K562 (cell line): Measurements from ENCODE around the gene SMOC2.

Experiments used
- EHMT2 ChIP-seq: fragments of 450-650 bp; IDR thresholded peaks from 2 replicates; pipeline ENCODE4 v1.6.1; 2018; ENCODE audit warnings: antibody characterized with exemption
- GABPB1 ChIP-seq: sonication (generic); formaldehyde crosslinking; IDR thresholded peaks from 2 replicates; pipeline ENCODE4 v1.8.0; 2022; ENCODE audit warnings: mild to moderate bottlenecking, missing genetic modification reagents
- SIN3A ChIP-seq, 2 experiments: fragments of 150-350 bp in 1 of 2; IDR thresholded peaks; 2 replicates each; pipeline ENCODE4 v1.6.1; 2011 to 2016; ENCODE audit warnings: borderline replicate concordance in 2 of 2, low read depth in 2 of 2, low read length in 2 of 2, mild to moderate bottlenecking in 2 of 2, moderate library complexity in 2 of 2; ENCODE audit not compliant: control insufficient read depth in 1 of 2
- SMARCA4 ChIP-seq: fragments of 450-650 bp; IDR thresholded peaks from 2 replicates; pipeline ENCODE4 v1.6.1; 2016
- TFAM ChIP-seq: fragments of 250-450 bp; sonication (Bioruptor Pico); conservative IDR thresholded peaks from 2 replicates; pipeline ENCODE4 v1.5.0; 2021; ENCODE audit warnings: mild to moderate bottlenecking, moderate library complexity
- ZC3H11A ChIP-seq: IDR thresholded peaks from 2 replicates; pipeline ENCODE4 v1.6.1; 2012; ENCODE audit warnings: low read depth, low read length, improper control_type of control experiment
- ZNF143 ChIP-seq: sonication (generic); formaldehyde crosslinking; IDR thresholded peaks from 2 replicates; pipeline ENCODE4 v1.9.0; 2022; ENCODE audit warnings: mild to moderate bottlenecking, missing genetic modification reagents
- TF ChIP-seq, protein P1 (sequence below): sonication (generic); formaldehyde crosslinking; IDR thresholded peaks from 2 replicates; pipeline ENCODE4 v1.9.0; 2022; ENCODE audit warnings: mild to moderate bottlenecking, missing genetic modification reagents
- TF ChIP-seq, protein P2 (sequence below): fragments of 250-450 bp; sonication (Bioruptor Pico); IDR thresholded peaks from 2 replicates; pipeline ENCODE4 v1.4.0; 2020; ENCODE audit warnings: mild to moderate bottlenecking
- TF ChIP-seq, protein P3 (sequence below): fragments of 200-800 bp; sonication (Bioruptor generic); IDR thresholded peaks from 2 replicates; pipeline ENCODE4 v1.6.1; 2017; ENCODE audit warnings: missing genetic modification characterization, missing compliant biosample characterization
- TF ChIP-seq, protein P4 (sequence below), 3 experiments: IDR thresholded peaks in 2 of 3; conservative IDR thresholded peaks in 1 of 3; 2 replicates each; pipeline ENCODE4 v1.5.1; 2011 to 2012; ENCODE audit warnings: low read length in 3 of 3, mild to moderate bottlenecking in 3 of 3, control low read depth in 2 of 3, improper control_type of control experiment in 1 of 3, inconsistent platforms in 1 of 3, low read depth in 1 of 3, mixed read lengths in 1 of 3, moderate library complexity in 1 of 3; ENCODE audit not compliant: insufficient read depth in 2 of 3
- TF ChIP-seq, protein P5 (sequence below): fragments of 250-450 bp; sonication (Bioruptor Pico); IDR thresholded peaks from 2 replicates; pipeline ENCODE4 v1.4.0; 2020
- TF ChIP-seq, protein P6 (sequence below): fragments of 250-450 bp; sonication (Bioruptor Pico); IDR thresholded peaks from 2 replicates; pipeline ENCODE4 v1.5.0; 2021
- TF ChIP-seq, protein P7 (sequence below), 2 experiments: fragments of 450-650 bp; formaldehyde crosslinking in 1 of 2; IDR thresholded peaks; 2 replicates each; pipeline versions ENCODE4 v1.4.0 to v1.6.1; 2014 to 2020; ENCODE audit warnings: mild to moderate bottlenecking in 2 of 2, borderline replicate concordance in 1 of 2, low read depth in 1 of 2

DNA sequence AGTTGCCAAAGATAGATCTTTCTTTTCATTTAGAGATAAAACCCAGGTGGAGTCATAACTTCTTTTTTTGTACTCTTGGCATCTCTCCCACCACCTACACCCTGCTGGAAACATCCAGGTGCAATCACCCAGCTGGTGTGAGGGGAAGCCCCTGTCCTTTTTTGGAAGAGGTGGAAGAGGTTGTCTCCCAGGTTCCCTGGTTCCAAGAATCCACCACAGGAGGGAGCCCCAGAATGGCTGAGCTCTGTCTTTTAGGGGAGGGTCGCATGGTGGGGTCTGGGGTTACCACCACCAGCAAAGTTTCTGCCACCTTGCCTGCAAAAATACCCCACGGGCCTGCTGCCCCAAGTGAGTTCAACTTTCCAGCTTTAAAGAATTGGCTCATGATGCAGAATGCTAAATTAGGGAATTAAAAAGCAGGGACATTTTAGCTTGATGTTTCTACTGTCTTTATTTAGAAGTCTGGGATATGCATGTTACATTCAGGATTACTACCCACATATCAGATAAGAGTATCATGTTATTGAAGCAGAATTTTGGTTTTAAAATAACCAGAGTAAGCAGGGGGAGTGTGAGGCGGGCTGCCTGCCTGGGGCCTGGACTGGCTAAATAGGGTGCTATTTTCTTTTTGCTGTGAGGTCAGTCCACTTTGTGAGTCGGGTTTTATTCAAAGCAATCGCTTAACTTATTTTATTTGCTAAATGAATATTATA, 11.0 kb downstream of the SMOC2 start:
- TF ChIP-seq, protein P1, sequence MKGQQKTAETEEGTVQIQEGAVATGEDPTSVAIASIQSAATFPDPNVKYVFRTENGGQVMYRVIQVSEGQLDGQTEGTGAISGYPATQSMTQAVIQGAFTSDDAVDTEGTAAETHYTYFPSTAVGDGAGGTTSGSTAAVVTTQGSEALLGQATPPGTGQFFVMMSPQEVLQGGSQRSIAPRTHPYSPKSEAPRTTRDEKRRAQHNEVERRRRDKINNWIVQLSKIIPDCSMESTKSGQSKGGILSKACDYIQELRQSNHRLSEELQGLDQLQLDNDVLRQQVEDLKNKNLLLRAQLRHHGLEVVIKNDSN (CRISPR knock-in tag): no peak
- TF ChIP-seq, protein P2, sequence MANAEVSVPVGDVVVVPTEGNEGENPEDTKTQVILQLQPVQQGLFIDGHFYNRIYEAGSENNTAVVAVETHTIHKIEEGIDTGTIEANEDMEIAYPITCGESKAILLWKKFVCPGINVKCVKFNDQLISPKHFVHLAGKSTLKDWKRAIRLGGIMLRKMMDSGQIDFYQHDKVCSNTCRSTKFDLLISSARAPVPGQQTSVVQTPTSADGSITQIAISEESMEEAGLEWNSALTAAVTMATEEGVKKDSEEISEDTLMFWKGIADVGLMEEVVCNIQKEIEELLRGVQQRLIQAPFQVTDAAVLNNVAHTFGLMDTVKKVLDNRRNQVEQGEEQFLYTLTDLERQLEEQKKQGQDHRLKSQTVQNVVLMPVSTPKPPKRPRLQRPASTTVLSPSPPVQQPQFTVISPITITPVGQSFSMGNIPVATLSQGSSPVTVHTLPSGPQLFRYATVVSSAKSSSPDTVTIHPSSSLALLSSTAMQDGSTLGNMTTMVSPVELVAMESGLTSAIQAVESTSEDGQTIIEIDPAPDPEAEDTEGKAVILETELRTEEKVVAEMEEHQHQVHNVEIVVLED (CRISPR knock-in tag): no peak
- TF ChIP-seq, protein P3, sequence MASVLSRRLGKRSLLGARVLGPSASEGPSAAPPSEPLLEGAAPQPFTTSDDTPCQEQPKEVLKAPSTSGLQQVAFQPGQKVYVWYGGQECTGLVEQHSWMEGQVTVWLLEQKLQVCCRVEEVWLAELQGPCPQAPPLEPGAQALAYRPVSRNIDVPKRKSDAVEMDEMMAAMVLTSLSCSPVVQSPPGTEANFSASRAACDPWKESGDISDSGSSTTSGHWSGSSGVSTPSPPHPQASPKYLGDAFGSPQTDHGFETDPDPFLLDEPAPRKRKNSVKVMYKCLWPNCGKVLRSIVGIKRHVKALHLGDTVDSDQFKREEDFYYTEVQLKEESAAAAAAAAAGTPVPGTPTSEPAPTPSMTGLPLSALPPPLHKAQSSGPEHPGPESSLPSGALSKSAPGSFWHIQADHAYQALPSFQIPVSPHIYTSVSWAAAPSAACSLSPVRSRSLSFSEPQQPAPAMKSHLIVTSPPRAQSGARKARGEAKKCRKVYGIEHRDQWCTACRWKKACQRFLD: no peak
- TF ChIP-seq, protein P4, sequence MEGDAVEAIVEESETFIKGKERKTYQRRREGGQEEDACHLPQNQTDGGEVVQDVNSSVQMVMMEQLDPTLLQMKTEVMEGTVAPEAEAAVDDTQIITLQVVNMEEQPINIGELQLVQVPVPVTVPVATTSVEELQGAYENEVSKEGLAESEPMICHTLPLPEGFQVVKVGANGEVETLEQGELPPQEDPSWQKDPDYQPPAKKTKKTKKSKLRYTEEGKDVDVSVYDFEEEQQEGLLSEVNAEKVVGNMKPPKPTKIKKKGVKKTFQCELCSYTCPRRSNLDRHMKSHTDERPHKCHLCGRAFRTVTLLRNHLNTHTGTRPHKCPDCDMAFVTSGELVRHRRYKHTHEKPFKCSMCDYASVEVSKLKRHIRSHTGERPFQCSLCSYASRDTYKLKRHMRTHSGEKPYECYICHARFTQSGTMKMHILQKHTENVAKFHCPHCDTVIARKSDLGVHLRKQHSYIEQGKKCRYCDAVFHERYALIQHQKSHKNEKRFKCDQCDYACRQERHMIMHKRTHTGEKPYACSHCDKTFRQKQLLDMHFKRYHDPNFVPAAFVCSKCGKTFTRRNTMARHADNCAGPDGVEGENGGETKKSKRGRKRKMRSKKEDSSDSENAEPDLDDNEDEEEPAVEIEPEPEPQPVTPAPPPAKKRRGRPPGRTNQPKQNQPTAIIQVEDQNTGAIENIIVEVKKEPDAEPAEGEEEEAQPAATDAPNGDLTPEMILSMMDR (IDR thresholded peaks at IDR 0.05 in 2 of 3, conservative IDR thresholded peaks at IDR 0.05 in 1 of 3; ENCODE audit: insufficient read depth in 2 of 3, low read depth in 1 of 3, low read length in 3 of 3): peak; percentile 12 to 23 (median 21); a peak in 2 of 6 replicates
- TF ChIP-seq, protein P5, sequence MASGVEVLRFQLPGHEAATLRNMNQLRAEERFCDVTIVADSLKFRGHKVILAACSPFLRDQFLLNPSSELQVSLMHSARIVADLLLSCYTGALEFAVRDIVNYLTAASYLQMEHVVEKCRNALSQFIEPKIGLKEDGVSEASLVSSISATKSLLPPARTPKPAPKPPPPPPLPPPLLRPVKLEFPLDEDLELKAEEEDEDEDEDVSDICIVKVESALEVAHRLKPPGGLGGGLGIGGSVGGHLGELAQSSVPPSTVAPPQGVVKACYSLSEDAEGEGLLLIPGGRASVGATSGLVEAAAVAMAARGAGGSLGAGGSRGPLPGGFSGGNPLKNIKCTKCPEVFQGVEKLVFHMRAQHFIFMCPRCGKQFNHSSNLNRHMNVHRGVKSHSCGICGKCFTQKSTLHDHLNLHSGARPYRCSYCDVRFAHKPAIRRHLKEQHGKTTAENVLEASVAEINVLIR (CRISPR knock-in tag): no peak
- TF ChIP-seq, protein P6, sequence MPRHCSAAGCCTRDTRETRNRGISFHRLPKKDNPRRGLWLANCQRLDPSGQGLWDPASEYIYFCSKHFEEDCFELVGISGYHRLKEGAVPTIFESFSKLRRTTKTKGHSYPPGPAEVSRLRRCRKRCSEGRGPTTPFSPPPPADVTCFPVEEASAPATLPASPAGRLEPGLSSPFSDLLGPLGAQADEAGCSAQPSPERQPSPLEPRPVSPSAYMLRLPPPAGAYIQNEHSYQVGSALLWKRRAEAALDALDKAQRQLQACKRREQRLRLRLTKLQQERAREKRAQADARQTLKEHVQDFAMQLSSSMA (CRISPR knock-in tag): no peak
- TF ChIP-seq, protein P7, sequence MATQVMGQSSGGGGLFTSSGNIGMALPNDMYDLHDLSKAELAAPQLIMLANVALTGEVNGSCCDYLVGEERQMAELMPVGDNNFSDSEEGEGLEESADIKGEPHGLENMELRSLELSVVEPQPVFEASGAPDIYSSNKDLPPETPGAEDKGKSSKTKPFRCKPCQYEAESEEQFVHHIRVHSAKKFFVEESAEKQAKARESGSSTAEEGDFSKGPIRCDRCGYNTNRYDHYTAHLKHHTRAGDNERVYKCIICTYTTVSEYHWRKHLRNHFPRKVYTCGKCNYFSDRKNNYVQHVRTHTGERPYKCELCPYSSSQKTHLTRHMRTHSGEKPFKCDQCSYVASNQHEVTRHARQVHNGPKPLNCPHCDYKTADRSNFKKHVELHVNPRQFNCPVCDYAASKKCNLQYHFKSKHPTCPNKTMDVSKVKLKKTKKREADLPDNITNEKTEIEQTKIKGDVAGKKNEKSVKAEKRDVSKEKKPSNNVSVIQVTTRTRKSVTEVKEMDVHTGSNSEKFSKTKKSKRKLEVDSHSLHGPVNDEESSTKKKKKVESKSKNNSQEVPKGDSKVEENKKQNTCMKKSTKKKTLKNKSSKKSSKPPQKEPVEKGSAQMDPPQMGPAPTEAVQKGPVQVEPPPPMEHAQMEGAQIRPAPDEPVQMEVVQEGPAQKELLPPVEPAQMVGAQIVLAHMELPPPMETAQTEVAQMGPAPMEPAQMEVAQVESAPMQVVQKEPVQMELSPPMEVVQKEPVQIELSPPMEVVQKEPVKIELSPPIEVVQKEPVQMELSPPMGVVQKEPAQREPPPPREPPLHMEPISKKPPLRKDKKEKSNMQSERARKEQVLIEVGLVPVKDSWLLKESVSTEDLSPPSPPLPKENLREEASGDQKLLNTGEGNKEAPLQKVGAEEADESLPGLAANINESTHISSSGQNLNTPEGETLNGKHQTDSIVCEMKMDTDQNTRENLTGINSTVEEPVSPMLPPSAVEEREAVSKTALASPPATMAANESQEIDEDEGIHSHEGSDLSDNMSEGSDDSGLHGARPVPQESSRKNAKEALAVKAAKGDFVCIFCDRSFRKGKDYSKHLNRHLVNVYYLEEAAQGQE (IDR thresholded peaks at IDR 0.05; ENCODE audit: borderline replicate concordance): no peak
- TF ChIP-seq, protein P7 (CRISPR knock-in tag; IDR thresholded peaks at IDR 0.05; ENCODE audit: low read depth): no peak
- no peak for TF ChIP-seq SIN3A (IDR thresholded peaks at IDR 0.05; ENCODE audit: borderline replicate concordance in 2 of 2, control insufficient read depth in 1 of 2, low read depth in 2 of 2, low read length in 2 of 2)
- TF ChIP-seq TFAM (CRISPR knock-in tag): no peak
- no peak for TF ChIP-seq GABPB1 (CRISPR knock-in tag)
- no peak for TF ChIP-seq ZC3H11A
- TF ChIP-seq SMARCA4: no peak
- no peak for TF ChIP-seq EHMT2
- no peak for TF ChIP-seq ZNF143 (CRISPR knock-in tag)
